ENCODE data around the gene CYP27B1. TPM values are rescaled to one million over a fixed set of nuclear protein-coding genes. Genes with fewer than 3 reads are reported as not detected.

CYP27B1 gene
- total and polyA plus RNA-seq, 9 of the 15 experiments (the other 6 are each of a cell fraction or from before 2014, with no cell fraction given), result 0.18 to 4.2 (median 1.8) TPM

- TF ChIP-seq PRDM10 (IDR thresholded peaks at IDR 0.05; ENCODE audit: partially characterized antibody) (no peak), KLF16 (IDR thresholded peaks at IDR 0.05) (peak; percentile 17; the same call in 1 of the 2 replicates), MYC (IDR thresholded peaks at IDR 0.05; ENCODE audit: low read depth, low read length) (no peak), MYC (CRISPR knock-in tag; IDR thresholded peaks at IDR 0.05; ENCODE audit: borderline replicate concordance, low read depth) (no peak), ARID2 (IDR thresholded peaks at IDR 0.05) (no peak), TSHZ1 (CRISPR knock-in tag; IDR thresholded peaks at IDR 0.05) (no peak), ZNF551 (CRISPR knock-in tag; IDR thresholded peaks at IDR 0.05) (no peak), SNAPC5 (CRISPR knock-in tag; IDR thresholded peaks at IDR 0.05) (no peak), STAT5A (IDR thresholded peaks at IDR 0.05; ENCODE audit: borderline replicate concordance, low read length) (no peak), BCOR (IDR thresholded peaks at IDR 0.05) (no peak), SMC3 (conservative IDR thresholded peaks at IDR 0.05; ENCODE audit: insufficient read depth, low read depth, low read length) (peak; percentile 64), NR1H2 (CRISPR knock-in tag; IDR thresholded peaks at IDR 0.05) (no peak), SMAD2 (IDR thresholded peaks at IDR 0.05; ENCODE audit: low read depth, low read length) (no peak)
These were observed 36.5 kb upstream of the CYP27B1 start (continued) for GRCh38 chr12:57803319-57803893.
